D721Med (cell line): Measurements from ENCODE around the gene MINDY3.

ENCODE experiments used
- DNase-seq: peaks from one replicate; pipeline ENCODE4 v3.0.0; 2011; ENCODE audit warnings: low spot score; ENCODE audit not compliant: insufficient read length
- FAIRE-seq: peaks from 2 replicates; lab custom pipeline; 2011; peaks lifted over from hg19 to GRCh38; lab: Jason Lieb, UNC
- CTCF ChIP-seq: IDR thresholded peaks from 2 replicates; pipeline ENCODE4 v1.5.1; 2012; ENCODE audit warnings: mild to moderate bottlenecking, control low read depth; ENCODE audit not compliant: insufficient read depth; ENCODE audit errors: missing control alignments

The MINDY3 gene

GRCh38 chr10:15808204-15808797 lies 52.0 kb downstream of the MINDY3 start:
- no peak for FAIRE-seq
- TF ChIP-seq CTCF, result no peak

GRCh38 chr10:15805395-15806058 lies 54.8 kb downstream of the MINDY3 start:
- TF ChIP-seq CTCF, result no peak
- DNase-seq (no peak), FAIRE-seq (no peak)

More at GRCh38 chr10:15808204-15808797, 52.0 kb downstream of the MINDY3 start:
- no peak for DNase-seq

GRCh38 chr10:15804109-15804508 lies 56.2 kb downstream of the MINDY3 start:
- peak; percentile 58 for FAIRE-seq
- no peak for TF ChIP-seq CTCF
- no peak for DNase-seq

- DNase-seq, result no peak
- no peak for TF ChIP-seq CTCF
- FAIRE-seq, result no peak
Measured at GRCh38 chr10:15802375-15802949, 57.8 kb downstream of the MINDY3 start.

- FAIRE-seq (no peak), DNase-seq (no peak)
- no peak for TF ChIP-seq CTCF
Measured at GRCh38 chr10:15801641-15802040, 58.7 kb downstream of the MINDY3 start.

- DNase-seq (no peak), FAIRE-seq (no peak)
- TF ChIP-seq CTCF, result no peak
Measured at GRCh38 chr10:15801147-15801546, 59.2 kb downstream of the MINDY3 start.

- peak; percentile 11 for FAIRE-seq
- DNase-seq, result no peak
- no peak for TF ChIP-seq CTCF
Measured at GRCh38 chr10:15797346-15797745, 63.0 kb downstream of the MINDY3 start.
